OCI-LY1 (cell line): ENCODE measurements around the gene TMEM140.

Experiments used
- EZH2 ChIP-seq: fragments of 200-600 bp; sonication (generic), shearing (Covaris generic); IDR thresholded peaks from 2 replicates; pipeline ENCODE4 v1.8.0; 2017; ENCODE audit warnings: borderline replicate concordance, mixed run types, mild to moderate bottlenecking, antibody characterized with exemption, low read length, moderate library complexity, mixed read lengths
- TF ChIP-seq, protein P1 (sequence below): fragments of 200-600 bp; sonication (generic), shearing (Covaris generic); IDR thresholded peaks from 2 replicates; pipeline ENCODE4 v1.5.1; 2017; ENCODE audit warnings: mild to moderate bottlenecking, antibody characterized with exemption, low read length, moderate library complexity, mixed read lengths

DNA sequence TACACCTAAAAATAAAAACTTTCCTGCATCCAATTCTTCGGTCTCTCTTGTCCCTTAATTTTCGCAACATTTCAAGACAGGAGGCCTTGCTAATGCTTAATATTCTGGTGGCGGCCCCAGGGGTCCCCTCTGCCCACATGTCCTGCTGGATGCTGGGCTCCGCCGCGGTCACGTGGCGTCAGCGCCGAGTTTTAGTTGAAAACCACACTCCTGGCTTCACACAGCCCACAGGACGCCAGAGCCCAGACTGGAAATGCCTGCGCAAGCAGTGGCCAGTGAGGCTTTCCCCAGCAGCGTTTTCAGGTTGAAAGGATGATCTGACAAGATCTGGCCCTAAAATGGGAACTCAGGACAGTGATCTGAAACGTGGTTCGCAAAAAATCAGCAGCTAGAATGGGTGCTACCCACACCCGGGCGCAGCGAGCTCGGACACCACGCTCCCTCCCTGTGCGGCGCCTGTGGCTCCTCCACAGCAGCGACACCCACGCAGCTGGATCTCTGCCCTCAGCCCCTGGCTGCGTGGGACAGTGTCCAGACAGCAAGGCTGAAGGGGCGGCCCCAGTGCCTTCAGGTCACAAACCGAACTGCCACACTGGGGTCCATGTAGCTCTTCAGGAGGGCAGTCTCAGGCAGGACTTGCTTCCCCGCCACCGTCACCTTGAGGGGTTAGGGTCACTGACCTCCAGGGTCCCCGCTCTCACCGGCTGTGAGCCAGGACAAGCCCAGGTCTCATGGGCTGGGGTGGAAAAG is 34.2 kb downstream of the TMEM140 start:
- TF ChIP-seq, protein P1, sequence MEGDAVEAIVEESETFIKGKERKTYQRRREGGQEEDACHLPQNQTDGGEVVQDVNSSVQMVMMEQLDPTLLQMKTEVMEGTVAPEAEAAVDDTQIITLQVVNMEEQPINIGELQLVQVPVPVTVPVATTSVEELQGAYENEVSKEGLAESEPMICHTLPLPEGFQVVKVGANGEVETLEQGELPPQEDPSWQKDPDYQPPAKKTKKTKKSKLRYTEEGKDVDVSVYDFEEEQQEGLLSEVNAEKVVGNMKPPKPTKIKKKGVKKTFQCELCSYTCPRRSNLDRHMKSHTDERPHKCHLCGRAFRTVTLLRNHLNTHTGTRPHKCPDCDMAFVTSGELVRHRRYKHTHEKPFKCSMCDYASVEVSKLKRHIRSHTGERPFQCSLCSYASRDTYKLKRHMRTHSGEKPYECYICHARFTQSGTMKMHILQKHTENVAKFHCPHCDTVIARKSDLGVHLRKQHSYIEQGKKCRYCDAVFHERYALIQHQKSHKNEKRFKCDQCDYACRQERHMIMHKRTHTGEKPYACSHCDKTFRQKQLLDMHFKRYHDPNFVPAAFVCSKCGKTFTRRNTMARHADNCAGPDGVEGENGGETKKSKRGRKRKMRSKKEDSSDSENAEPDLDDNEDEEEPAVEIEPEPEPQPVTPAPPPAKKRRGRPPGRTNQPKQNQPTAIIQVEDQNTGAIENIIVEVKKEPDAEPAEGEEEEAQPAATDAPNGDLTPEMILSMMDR, result no peak
- TF ChIP-seq EZH2, result no peak
